H1 (cell line): Measurements from ENCODE around the gene SYNGR3.

Source experiments
- CTCF ChIP-seq, 3 experiments: IDR thresholded peaks; 1 replicate in 2 of 3; 2 replicates in 1 of 3; pipeline versions ENCODE4 v1.5.1 to v1.6.1; 2011; ENCODE audit warnings: low read length in 3 of 3, mild to moderate bottlenecking in 3 of 3, inconsistent platforms in 2 of 3, low read depth in 1 of 3, moderate library complexity in 1 of 3; ENCODE audit not compliant: insufficient read depth in 1 of 3; ENCODE audit errors: control extremely low read depth in 1 of 3
- GABPA ChIP-seq: IDR thresholded peaks from 2 replicates; pipeline ENCODE4 v1.6.1; 2011; ENCODE audit warnings: mild to moderate bottlenecking, low read length, moderate library complexity, borderline replicate concordance; ENCODE audit not compliant: insufficient read depth
- NRF1 ChIP-seq: IDR thresholded peaks from 2 replicates; pipeline ENCODE4 v1.6.1; 2011; ENCODE audit warnings: mild to moderate bottlenecking, low read depth, low read length, improper control_type of control experiment
- PHF8 ChIP-seq: fragments of 200-600 bp; sonication (generic); conservative IDR thresholded peaks from 2 replicates; pipeline ENCODE4 v1.7.1; 2012; ENCODE audit warnings: low read depth, mild to moderate bottlenecking, inconsistent platforms, low read length, moderate library complexity

- TF ChIP-seq CTCF (IDR thresholded peaks at IDR 0.05; ENCODE audit: control extremely low read depth in 1 of 3, insufficient read depth in 1 of 3, low read depth in 1 of 3, low read length in 3 of 3) (no peak), NRF1 (no peak), PHF8 (no peak), GABPA (no peak)
Measured at GRCh38 chr16:2029350-2029749, 39.6 kb downstream of the SYNGR3 start.
